Astrocyte (in vitro differentiated cells and primary cell): ENCODE data around the gene CPAMD8. TPM values are rescaled to one million over a fixed set of nuclear protein-coding genes. Genes with fewer than 3 reads are reported as not detected.
A peak's percentile ranks its signal among the peaks of the same experiment; 100 is the strongest.

ENCODE experiments used
- DNase-seq: peaks from one replicate; pipeline ENCODE4 v3.0.0-alpha.2; 2010; ENCODE audit warnings: low read depth
- FAIRE-seq: peaks from 2 replicates; lab custom pipeline; 2011; peaks lifted over from hg19 to GRCh38; lab: Jason Lieb, UNC
- H2AFZ ChIP-seq: 2 replicates; pipeline ENCODE4 v1.6.0; 2012; ENCODE audit warnings: low read depth, low read length, inconsistent platforms
- H3K27ac ChIP-seq: 2 replicates; pipeline ENCODE4 v1.5.1; 2011; ENCODE audit warnings: low read depth, low read length, inconsistent platforms
- H3K27me3 ChIP-seq: 2 replicates; pipeline ENCODE4 v1.6.0; 2011; ENCODE audit warnings: low read length, inconsistent platforms; ENCODE audit not compliant: insufficient read depth
- H3K36me3 ChIP-seq: 2 replicates; pipeline ENCODE4 v1.5.1; 2011; ENCODE audit warnings: low read length, inconsistent platforms; ENCODE audit not compliant: insufficient read depth
- H3K4me1 ChIP-seq: 2 replicates; pipeline ENCODE4 v1.5.1; 2011; ENCODE audit warnings: low read length, inconsistent platforms; ENCODE audit not compliant: insufficient read depth
- H3K4me2 ChIP-seq: 2 replicates; pipeline ENCODE4 v1.6.0; 2012; ENCODE audit warnings: low read length, inconsistent platforms
- H3K4me3 ChIP-seq: 2 replicates; pipeline ENCODE4 v1.5.1; 2011; ENCODE audit warnings: low read depth, mild to moderate bottlenecking, low read length, inconsistent platforms; ENCODE audit not compliant: insufficient read depth
- H3K79me2 ChIP-seq: 2 replicates; pipeline ENCODE4 v1.6.0; 2012; ENCODE audit warnings: mild to moderate bottlenecking, low read length, inconsistent platforms; ENCODE audit not compliant: insufficient read depth
- H3K9ac ChIP-seq: 2 replicates; pipeline ENCODE4 v1.6.0; 2012; ENCODE audit warnings: mild to moderate bottlenecking, low read length, inconsistent platforms
- H3K9me3 ChIP-seq: 2 replicates; pipeline ENCODE4 v1.5.1; 2012; ENCODE audit warnings: low read depth, mild to moderate bottlenecking, low read length, inconsistent platforms; ENCODE audit not compliant: insufficient read depth
- H4K20me1 ChIP-seq: 2 replicates; pipeline ENCODE4 v1.6.0; 2012; ENCODE audit warnings: low read length, inconsistent platforms; ENCODE audit not compliant: insufficient read depth
- H3K27ac Mint-ChIP-seq: one replicate; pipeline ENCODE4 v1.8.0; 2021; ENCODE audit warnings: mild to moderate bottlenecking, mixed read lengths; ENCODE audit not compliant: unreplicated experiment
- H3K27me3 Mint-ChIP-seq: one replicate; pipeline ENCODE4 v1.8.0; 2021; ENCODE audit warnings: low read depth, mixed read lengths; ENCODE audit not compliant: unreplicated experiment
- H3K36me3 Mint-ChIP-seq: one replicate; pipeline ENCODE4 v1.8.0; 2021; ENCODE audit warnings: low read depth, mixed read lengths; ENCODE audit not compliant: unreplicated experiment
- H3K4me1 Mint-ChIP-seq: one replicate; pipeline ENCODE4 v1.8.0; 2021; ENCODE audit warnings: low read depth, mixed read lengths; ENCODE audit not compliant: unreplicated experiment
- H3K4me3 Mint-ChIP-seq: one replicate; pipeline ENCODE4 v1.8.0; 2021; ENCODE audit warnings: mild to moderate bottlenecking, moderate library complexity, mixed read lengths; ENCODE audit not compliant: unreplicated experiment
- H3K9me3 Mint-ChIP-seq: one replicate; pipeline ENCODE4 v1.8.0; 2021; ENCODE audit warnings: mild to moderate bottlenecking, mixed read lengths; ENCODE audit not compliant: unreplicated experiment
- CTCF ChIP-seq: IDR thresholded peaks from 2 replicates; pipeline ENCODE4 v1.5.1; 2011; ENCODE audit warnings: low read depth, mild to moderate bottlenecking, inconsistent platforms, low read length, moderate library complexity; ENCODE audit not compliant: insufficient read depth
- EZH2 ChIP-seq: IDR thresholded peaks from 2 replicates; pipeline ENCODE4 v1.6.1; 2012; ENCODE audit warnings: mild to moderate bottlenecking, low read length, inconsistent platforms; ENCODE audit not compliant: insufficient read depth
- total RNA-seq: library from RNA; stranded (reverse); gene quantifications from 2 replicates; pipeline ENCODE4 v1.2.1, GENCODE V29; 2021

Gene CPAMD8
- total RNA-seq, 1 donor from 2014 or later = 1.9 TPM

- H3K4me2 ChIP-seq = peak overlapping the region; percentile 77
- H3K79me2 ChIP-seq = peaks cover 21% of the 10 kb centered on the region
- no peak overlapping the region for H3K27ac Mint-ChIP-seq
- no peak overlapping the region for H3K4me3 Mint-ChIP-seq
- peaks cover 34% of the 10 kb centered on the region for H3K36me3 Mint-ChIP-seq
- H3K36me3 ChIP-seq = peaks cover 43% of the 10 kb centered on the region
- TF ChIP-seq CTCF = no peak
- TF ChIP-seq EZH2 = no peak
- FAIRE-seq (no peak), DNase-seq (peak; percentile 50)
- no peak overlapping the region for H2AFZ ChIP-seq
- peak overlapping the region; percentile 71 for H3K27ac ChIP-seq
- no peaks in the 10 kb centered on the region for H3K9me3 ChIP-seq
- H3K9me3 Mint-ChIP-seq = no peaks in the 10 kb centered on the region
- no peak overlapping the region for H3K4me3 ChIP-seq
- no peaks in the 10 kb centered on the region for H3K27me3 ChIP-seq
- H3K4me1 Mint-ChIP-seq = peaks cover 11% of the 10 kb centered on the region
- peaks cover 72% of the 10 kb centered on the region for H4K20me1 ChIP-seq
- no peaks in the 10 kb centered on the region for H3K27me3 Mint-ChIP-seq
- H3K9ac ChIP-seq = peak overlapping the region; percentile 65
- H3K4me1 ChIP-seq = peaks cover 23% of the 10 kb centered on the region
Observed at GRCh38 chr19:16850133-16850532, 176.5 kb downstream of the CPAMD8 start.

GRCh38 chr19:16849168-16849567 lies 177.4 kb downstream of the CPAMD8 start:
- H3K4me1 ChIP-seq = peaks cover 23% of the 10 kb centered on the region
- FAIRE-seq = no peak
- H3K36me3 ChIP-seq = peaks cover 35% of the 10 kb centered on the region
- no peak for DNase-seq
- Mint-ChIP-seq H3K36me3 (peaks cover 26% of the 10 kb centered on the region), H3K27ac (no peak overlapping the region), H3K4me1 (peaks cover 11% of the 10 kb centered on the region), H3K4me3 (no peak overlapping the region), H3K9me3 (no peaks in the 10 kb centered on the region), H3K27me3 (no peaks in the 10 kb centered on the region)
- H4K20me1 ChIP-seq = peaks cover 82% of the 10 kb centered on the region
- no peak for TF ChIP-seq EZH2
- no peak for TF ChIP-seq CTCF
- peaks cover 28% of the 10 kb centered on the region for H3K79me2 ChIP-seq
- no peak overlapping the region for H2AFZ ChIP-seq
- no peak overlapping the region for H3K9ac ChIP-seq
- no peak overlapping the region for H3K4me3 ChIP-seq
- H3K9me3 ChIP-seq = no peaks in the 10 kb centered on the region
- H3K27me3 ChIP-seq = no peaks in the 10 kb centered on the region
- H3K27ac ChIP-seq = peak overlapping the region; percentile 71
- peak overlapping the region; percentile 19 for H3K4me2 ChIP-seq

DNA sequence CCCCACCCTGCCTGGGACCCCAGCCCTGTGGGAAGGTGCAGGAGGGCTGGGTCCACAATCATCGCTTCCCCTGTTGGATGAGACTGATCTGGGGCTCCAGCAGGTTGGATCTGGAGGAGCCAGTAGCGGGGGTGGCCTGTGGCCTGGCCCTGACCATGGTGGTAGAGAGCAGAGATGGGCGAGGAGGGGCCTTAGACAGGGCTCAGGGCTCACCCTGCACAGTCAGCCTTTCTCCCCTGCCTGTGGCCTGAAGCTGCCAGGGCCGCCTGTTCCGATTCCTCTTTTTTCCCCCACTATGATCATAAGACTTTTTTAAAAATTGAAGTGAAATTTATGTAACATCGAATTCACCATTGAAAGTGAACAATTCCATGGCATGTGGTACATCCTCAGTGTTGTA lies 179.2 kb downstream of the CPAMD8 start:
- Histone ChIP-seq H3K9ac (no peak overlapping the region), H2AFZ (no peak overlapping the region), H3K36me3 (peaks cover 31% of the 10 kb centered on the region), H3K27ac (no peak overlapping the region), H3K4me2 (no peak overlapping the region), H3K4me3 (no peak overlapping the region), H3K79me2 (peaks cover 24% of the 10 kb centered on the region), H3K4me1 (peaks cover 23% of the 10 kb centered on the region), H3K27me3 (no peaks in the 10 kb centered on the region), H4K20me1 (peaks cover 82% of the 10 kb centered on the region), H3K9me3 (no peaks in the 10 kb centered on the region)
- Mint-ChIP-seq H3K27ac (no peak overlapping the region), H3K36me3 (peaks cover 32% of the 10 kb centered on the region), H3K4me3 (no peak overlapping the region), H3K4me1 (peaks cover 11% of the 10 kb centered on the region), H3K9me3 (peaks cover 3% of the 10 kb centered on the region), H3K27me3 (no peaks in the 10 kb centered on the region)
- DNase-seq (no peak), FAIRE-seq (no peak)
- TF ChIP-seq EZH2 (no peak), CTCF (no peak)
